Bone marrow (tissue), 2 donors: ENCODE results near the gene ECE2.
"Not testable (repeated sequence)": the region's sequence is repeated elsewhere in the genome, so short reads cannot be mapped to it uniquely, and the experiment has no call there.

ENCODE experiments used
- DNase-seq, 2 donors: peaks; one replicate each; lab custom pipeline; 2025; lab: John Stamatoyannopoulos, UW

ECE2 gene

DNA sequence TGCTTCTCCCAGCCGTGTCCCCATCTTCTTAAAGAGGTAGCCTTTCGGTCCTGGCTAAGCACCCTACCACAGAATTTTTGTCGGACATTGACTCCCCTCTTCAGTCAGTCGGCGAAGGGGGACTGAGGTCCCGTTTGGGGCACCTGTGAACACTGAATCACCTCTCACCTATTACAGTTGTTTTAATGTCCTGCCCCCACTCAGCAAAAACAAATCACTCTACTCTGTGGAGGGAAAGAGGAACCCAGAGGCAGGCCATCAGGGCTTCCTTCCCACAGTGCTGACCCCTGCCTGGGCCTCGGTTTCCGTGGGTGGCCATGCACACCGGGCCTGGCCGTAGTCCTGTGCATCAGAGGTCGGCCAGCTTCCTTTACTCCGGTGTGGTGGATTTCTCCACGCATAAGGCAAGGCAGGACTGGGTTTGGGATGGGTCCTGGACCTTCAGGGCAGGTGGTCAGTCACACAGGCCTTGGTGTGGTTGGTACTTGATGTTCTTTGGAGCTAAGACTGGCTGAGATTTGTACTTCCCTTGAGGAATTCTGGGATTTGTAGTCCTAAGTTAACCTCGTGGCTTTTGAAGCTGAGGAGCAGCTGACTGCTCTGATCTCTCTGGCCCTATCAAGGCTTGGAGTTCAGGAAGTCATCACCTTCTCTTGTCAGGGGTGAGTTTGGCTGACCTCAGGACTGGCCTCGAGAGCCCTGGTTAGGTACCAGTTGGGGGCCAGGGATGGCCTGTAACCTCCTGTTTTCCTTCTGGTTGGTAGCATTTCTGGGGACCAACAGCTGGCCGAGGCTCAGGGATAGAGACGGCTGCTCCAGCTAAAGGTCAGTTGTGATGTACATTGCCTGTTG lies 61.0 kb downstream of the ECE2 start:
- DNase-seq = no peak

- DNase-seq = no peak
Observed at GRCh38 chr3:184337399-184337714, 61.5 kb downstream of the ECE2 start, which contains the start of gene FAM131A. TSS of gene FAM131A (plus strand) at chr3:184337600. CDS start at chr3:184337631, 31 bp downstream.

DNA sequence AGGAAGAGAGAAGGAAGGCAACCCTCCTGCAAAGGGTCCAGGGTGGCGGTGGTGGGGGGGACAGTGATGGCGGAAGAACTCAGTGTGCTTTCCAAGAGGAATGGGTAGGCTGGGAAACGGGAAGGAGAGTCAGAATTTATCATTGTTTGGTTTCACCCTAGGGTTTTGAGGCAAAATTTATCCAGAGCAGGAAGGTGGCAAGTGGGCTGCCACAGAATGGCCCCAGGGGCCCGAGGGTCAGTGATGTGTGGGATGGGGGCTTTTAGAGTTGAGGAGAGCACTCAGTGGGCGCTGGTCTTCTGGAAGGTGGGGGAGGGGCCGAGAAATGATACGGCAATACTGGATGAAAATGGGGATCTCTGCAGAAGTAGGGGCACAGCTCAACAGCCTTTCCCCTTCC lies 62.2 kb downstream of the ECE2 start:
- DNase-seq = no peak

- no peak for DNase-seq
Observed at GRCh38 chr3:184338511-184338945, 62.7 kb downstream of the ECE2 start.

- no peak for DNase-seq
Observed at GRCh38 chr3:184339001-184339400, 63.2 kb downstream of the ECE2 start.

GRCh38 chr3:184339451-184340135 lies 63.8 kb downstream of the ECE2 start:
- not testable (repeated sequence) for DNase-seq

- no peak for DNase-seq
Observed at GRCh38 chr3:184341925-184342324, 66.1 kb downstream of the ECE2 start.
